Measurements from ENCODE around the gene CCNO. TPM values are rescaled to one million over a fixed set of nuclear protein-coding genes. Genes with fewer than 3 reads are reported as not detected.

Gene CCNO
- total RNA-seq, 4 donors from 2014 or later, result 0.95 to 1.6 (median 1.1) TPM

DNA sequence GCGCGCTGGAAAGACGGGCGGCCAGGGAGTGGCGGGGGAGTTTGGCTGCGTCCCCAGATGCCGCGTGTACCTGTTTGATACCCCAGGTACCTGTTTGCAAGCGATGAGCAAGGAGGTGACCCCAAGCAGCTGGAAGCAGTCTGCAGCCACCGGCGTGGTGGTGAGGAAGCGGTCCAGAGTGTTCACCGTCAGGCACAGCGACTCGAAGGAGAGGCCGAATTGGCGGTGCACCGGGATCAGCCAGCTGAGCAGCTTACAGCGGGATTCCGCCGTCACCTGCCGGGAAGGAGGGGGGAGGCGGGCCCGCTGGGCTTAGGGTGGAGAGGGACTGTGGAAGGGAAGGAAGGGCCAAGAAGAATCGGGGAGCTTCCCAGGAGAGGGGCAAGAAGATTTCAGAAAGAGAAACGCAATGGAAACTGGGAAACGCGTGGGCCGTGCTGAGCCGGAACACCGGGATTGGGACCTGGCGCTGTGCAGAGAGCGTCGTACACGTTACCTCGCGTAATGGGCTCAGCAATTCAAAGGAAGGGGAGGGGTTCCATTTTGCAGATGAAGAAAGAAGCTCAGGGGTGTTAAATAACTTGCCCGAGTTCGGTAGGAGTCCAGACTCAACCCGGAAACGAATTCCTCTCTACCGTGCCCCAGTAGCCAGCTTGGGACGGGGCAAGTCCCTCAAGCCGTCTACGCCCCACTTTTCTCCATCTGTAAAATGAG is 980 bp downstream of the CCNO start:
- Histone ChIP-seq H3K9me3 (no peaks in the 10 kb centered on the region), H3K4me3 (peak overlapping the region; percentile 49 to 77 (median 64)), H3K4me1 (peaks cover 30 to 50% (median 39%) of the 10 kb centered on the region in 3 donors), H3K27ac (peak overlapping the region; percentile 40 to 69 (median 54)), H3K27me3 (peaks cover 7 to 100% (median 22%) of the 10 kb centered on the region in 4 donors), H3K36me3 (no peaks in the 10 kb centered on the region)
- no peak for TF ChIP-seq POLR2A (IDR thresholded peaks at IDR 0.05)
- TF ChIP-seq, protein P1, sequence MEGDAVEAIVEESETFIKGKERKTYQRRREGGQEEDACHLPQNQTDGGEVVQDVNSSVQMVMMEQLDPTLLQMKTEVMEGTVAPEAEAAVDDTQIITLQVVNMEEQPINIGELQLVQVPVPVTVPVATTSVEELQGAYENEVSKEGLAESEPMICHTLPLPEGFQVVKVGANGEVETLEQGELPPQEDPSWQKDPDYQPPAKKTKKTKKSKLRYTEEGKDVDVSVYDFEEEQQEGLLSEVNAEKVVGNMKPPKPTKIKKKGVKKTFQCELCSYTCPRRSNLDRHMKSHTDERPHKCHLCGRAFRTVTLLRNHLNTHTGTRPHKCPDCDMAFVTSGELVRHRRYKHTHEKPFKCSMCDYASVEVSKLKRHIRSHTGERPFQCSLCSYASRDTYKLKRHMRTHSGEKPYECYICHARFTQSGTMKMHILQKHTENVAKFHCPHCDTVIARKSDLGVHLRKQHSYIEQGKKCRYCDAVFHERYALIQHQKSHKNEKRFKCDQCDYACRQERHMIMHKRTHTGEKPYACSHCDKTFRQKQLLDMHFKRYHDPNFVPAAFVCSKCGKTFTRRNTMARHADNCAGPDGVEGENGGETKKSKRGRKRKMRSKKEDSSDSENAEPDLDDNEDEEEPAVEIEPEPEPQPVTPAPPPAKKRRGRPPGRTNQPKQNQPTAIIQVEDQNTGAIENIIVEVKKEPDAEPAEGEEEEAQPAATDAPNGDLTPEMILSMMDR (IDR thresholded peaks at IDR 0.05), result no peak
- WGBS, 2 donors, result 1 to 3% methylated on average over 26 to 35 of the region's 45 CpGs
- no peak for DNase-seq
- intact Hi-C loops (cut with DNase I), result loop anchor here (10.0 kb wide), 1 partner anchor 62 kb away; no protein-coding TSS in a partner anchor

- Histone ChIP-seq H3K4me1 (peaks cover 35 to 56% (median 42%) of the 10 kb centered on the region in 3 donors), H3K9me3 (no peaks in the 10 kb centered on the region), H3K4me3 (peak overlapping the region; percentile 49 to 77 (median 64)), H3K27ac (no peak overlapping the region), H3K27me3 (peaks cover 7 to 100% (median 23%) of the 10 kb centered on the region in 4 donors), H3K36me3 (no peaks in the 10 kb centered on the region)
- WGBS, 2 donors, result 4 to 5% methylated on average over 8 to 9 of the region's 11 CpGs
- DNase-seq, result no peak
- TF ChIP-seq, protein P1 (IDR thresholded peaks at IDR 0.05), result no peak
- no peak for TF ChIP-seq POLR2A (IDR thresholded peaks at IDR 0.05)
- intact Hi-C loops (cut with DNase I), result loop anchor here (10.0 kb wide), 1 partner anchor 63 kb away; no protein-coding TSS in a partner anchor
Measured at GRCh38 chr5:55231919-55232270, 1.5 kb downstream of the CCNO start.

DNA sequence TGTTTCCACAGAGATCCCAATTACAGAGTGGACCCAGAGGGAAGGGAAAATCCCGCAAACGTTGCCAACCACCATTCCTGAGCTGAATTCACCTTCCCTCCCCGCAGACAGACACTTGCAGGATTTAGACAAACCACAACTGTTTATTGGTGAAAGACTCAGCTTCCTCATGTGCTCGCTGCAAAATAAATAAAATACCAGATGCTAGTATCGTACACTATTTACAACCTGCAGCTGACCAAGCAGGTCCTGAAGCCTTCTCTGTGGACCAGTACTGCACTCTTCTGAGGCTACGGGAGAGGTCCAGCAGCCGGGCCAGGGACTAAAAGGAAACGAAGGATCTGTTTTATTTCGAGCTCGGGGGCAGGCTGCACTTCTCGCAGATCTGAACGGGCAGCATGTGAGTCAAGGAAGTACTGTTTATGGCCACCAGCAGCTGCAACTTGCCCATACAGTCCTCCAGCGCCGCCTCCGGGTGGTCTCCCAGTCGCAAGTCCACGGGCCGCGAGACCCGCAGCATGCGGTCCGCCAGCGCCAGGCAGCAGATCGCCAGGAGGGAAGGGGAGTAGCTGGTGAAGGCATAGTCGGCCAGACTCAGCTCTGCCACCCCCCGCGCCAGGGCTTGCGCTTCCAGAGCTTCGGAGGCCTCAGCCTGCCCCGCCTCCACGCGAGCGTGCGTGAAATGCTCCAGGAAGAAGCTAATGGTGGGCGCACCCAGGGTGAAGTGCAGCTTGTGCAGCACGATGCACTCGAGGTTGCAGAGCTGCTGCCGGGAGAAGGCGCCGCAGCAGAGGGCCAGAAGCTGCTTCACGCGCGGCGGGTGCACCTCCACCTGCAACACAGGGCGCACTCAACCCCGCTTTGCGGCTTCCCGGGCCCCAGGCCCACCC is 2.1 kb downstream of the CCNO start:
- intact Hi-C loops (cut with DNase I), result loop anchor here (10.0 kb wide), 1 partner anchor 64 kb away; no protein-coding TSS in a partner anchor
- Histone ChIP-seq H3K4me1 (peaks cover 41 to 62% (median 48%) of the 10 kb centered on the region in 3 donors), H3K36me3 (no peaks in the 10 kb centered on the region), H3K4me3 (peak overlapping the region; percentile 49 to 77 (median 64)), H3K9me3 (no peaks in the 10 kb centered on the region), H3K27ac (no peak overlapping the region), H3K27me3 (peaks cover 7 to 100% (median 23%) of the 10 kb centered on the region in 4 donors)
- WGBS, 2 donors, result 4 to 8% methylated on average over 28 to 39 of the region's 48 CpGs
- DNase-seq, result no peak
- TF ChIP-seq, protein P1 (IDR thresholded peaks at IDR 0.05), result no peak
- no peak for TF ChIP-seq POLR2A (IDR thresholded peaks at IDR 0.05)

- no peak for DNase-seq
- 43 to 68% methylated on average over 8 of the region's 8 CpGs for WGBS, 2 donors
- TF ChIP-seq POLR2A (IDR thresholded peaks at IDR 0.05), result no peak
- TF ChIP-seq, protein P1 (IDR thresholded peaks at IDR 0.05), result no peak
- no peak overlapping the region for H3K27ac ChIP-seq
- H3K27me3 ChIP-seq, result peaks cover 7 to 100% (median 27%) of the 10 kb centered on the region in 4 donors
- H3K36me3 ChIP-seq, result no peaks in the 10 kb centered on the region
- intact Hi-C loops (cut with DNase I), result loop anchor here (10.0 kb wide), 1 partner anchor 65 kb away; no protein-coding TSS in a partner anchor
- H3K4me1 ChIP-seq, result peaks cover 43 to 64% (median 48%) of the 10 kb centered on the region in 3 donors
- no peaks in the 10 kb centered on the region for H3K9me3 ChIP-seq
- no peak overlapping the region for H3K4me3 ChIP-seq
Measured at GRCh38 chr5:55230086-55230629, 3.2 kb downstream of the CCNO start.

Measured in esophagus squamous epithelium (tissue), 5 donors.